SK-N-MC (cell line): ENCODE results near the gene LEMD1.

ENCODE experiments used
- EZH2 ChIP-seq: fragments of 200-600 bp; sonication (generic); IDR thresholded peaks from one replicate; pipeline ENCODE4 v1.6.1; 2017; ENCODE audit warnings: antibody characterized with exemption
- POLR2AphosphoS5 ChIP-seq: IDR thresholded peaks from 2 replicates; pipeline ENCODE4 v1.6.1; 2012; ENCODE audit warnings: mild to moderate bottlenecking, low read depth, low read length, borderline replicate concordance

- TF ChIP-seq POLR2AphosphoS5 (no peak), EZH2 (no peak)
Observed at GRCh38 chr1:205442051-205442725, 20.3 kb upstream of the LEMD1 start.
